HepG2 (cell line): ENCODE measurements around the gene EIF3J.

ENCODE experiments used
- GPBP1L1 ChIP-seq: sonication (generic); formaldehyde crosslinking; IDR thresholded peaks from 2 replicates; pipeline ENCODE4 v1.5.0; 2020; ENCODE audit warnings: mild to moderate bottlenecking, missing genetic modification reagents
- KDM2A ChIP-seq: sonication (generic); formaldehyde crosslinking; IDR thresholded peaks from 2 replicates; pipeline ENCODE4 v1.4.0; 2020; ENCODE audit warnings: low read depth, missing genetic modification reagents, borderline replicate concordance
- MYC ChIP-seq: sonication (generic); formaldehyde crosslinking; IDR thresholded peaks from 2 replicates; pipeline ENCODE4 v1.9.0; 2021; ENCODE audit warnings: missing genetic modification reagents, borderline replicate concordance
- NR3C1 ChIP-seq: sonication (generic); formaldehyde crosslinking; IDR thresholded peaks from 2 replicates; pipeline ENCODE4 v1.4.0; 2020; ENCODE audit warnings: missing genetic modification reagents
- POLR2A ChIP-seq, 2 experiments: IDR thresholded peaks; 2 replicates each; pipeline ENCODE4 v1.6.1; 2011; ENCODE audit warnings: low read depth in 2 of 2, low read length in 2 of 2, mild to moderate bottlenecking in 1 of 2, moderate library complexity in 1 of 2; ENCODE audit not compliant: insufficient read depth in 1 of 2
- ZNF530 ChIP-seq: sonication (generic); formaldehyde crosslinking; IDR thresholded peaks from 2 replicates; pipeline ENCODE4 v1.5.0; 2020; ENCODE audit warnings: low read depth, mild to moderate bottlenecking, missing genetic modification reagents
- ZNF609 ChIP-seq: sonication (generic); formaldehyde crosslinking; IDR thresholded peaks from 2 replicates; pipeline ENCODE4 v1.4.0; 2020; ENCODE audit warnings: mild to moderate bottlenecking, missing genetic modification reagents, borderline replicate concordance
- ZNF644 ChIP-seq: IDR thresholded peaks from 2 replicates; pipeline ENCODE4 v1.6.1; 2016; ENCODE audit warnings: low read depth
- TF ChIP-seq, protein P1 (sequence below), 2 experiments: fragments of 450-650 bp in 1 of 2; sonication (generic) in 1 of 2; formaldehyde crosslinking; IDR thresholded peaks; 2 replicates each; pipeline versions ENCODE4 v1.5.0 to v1.8.0; 2020 to 2022; ENCODE audit warnings: mild to moderate bottlenecking in 1 of 2, missing genetic modification reagents in 1 of 2
- TF ChIP-seq, protein P2 (sequence below): sonication (generic); formaldehyde crosslinking; IDR thresholded peaks from 2 replicates; pipeline ENCODE4 v1.5.0; 2020; ENCODE audit warnings: mild to moderate bottlenecking, missing genetic modification reagents

DNA sequence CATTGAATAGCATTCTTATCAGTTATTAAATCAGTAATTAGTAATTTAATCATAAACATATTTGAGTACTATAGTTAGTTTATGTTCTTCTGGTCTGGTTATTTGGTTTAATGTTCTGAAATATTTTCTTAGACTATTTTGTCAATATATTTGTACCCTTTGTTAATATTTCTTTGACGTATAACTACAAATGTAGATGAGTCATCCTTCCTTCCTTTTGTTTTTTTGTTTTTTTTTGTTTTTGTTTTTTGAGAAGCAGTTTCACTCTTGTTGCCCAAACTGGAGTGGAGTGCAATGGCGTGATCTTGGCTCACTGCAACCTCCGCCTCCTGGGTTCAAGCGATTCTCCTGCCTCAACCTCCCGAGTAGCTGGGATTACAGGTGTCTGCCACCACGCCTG is 17.4 kb upstream of the EIF3J start:
- TF ChIP-seq NR3C1 (CRISPR knock-in tag): no peak
- no peak for TF ChIP-seq GPBP1L1 (CRISPR knock-in tag)
- TF ChIP-seq, protein P1, sequence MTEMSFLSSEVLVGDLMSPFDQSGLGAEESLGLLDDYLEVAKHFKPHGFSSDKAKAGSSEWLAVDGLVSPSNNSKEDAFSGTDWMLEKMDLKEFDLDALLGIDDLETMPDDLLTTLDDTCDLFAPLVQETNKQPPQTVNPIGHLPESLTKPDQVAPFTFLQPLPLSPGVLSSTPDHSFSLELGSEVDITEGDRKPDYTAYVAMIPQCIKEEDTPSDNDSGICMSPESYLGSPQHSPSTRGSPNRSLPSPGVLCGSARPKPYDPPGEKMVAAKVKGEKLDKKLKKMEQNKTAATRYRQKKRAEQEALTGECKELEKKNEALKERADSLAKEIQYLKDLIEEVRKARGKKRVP (CRISPR knock-in tag; IDR thresholded peaks at IDR 0.05): no peak
- TF ChIP-seq KDM2A (CRISPR knock-in tag): no peak
- TF ChIP-seq, protein P2, sequence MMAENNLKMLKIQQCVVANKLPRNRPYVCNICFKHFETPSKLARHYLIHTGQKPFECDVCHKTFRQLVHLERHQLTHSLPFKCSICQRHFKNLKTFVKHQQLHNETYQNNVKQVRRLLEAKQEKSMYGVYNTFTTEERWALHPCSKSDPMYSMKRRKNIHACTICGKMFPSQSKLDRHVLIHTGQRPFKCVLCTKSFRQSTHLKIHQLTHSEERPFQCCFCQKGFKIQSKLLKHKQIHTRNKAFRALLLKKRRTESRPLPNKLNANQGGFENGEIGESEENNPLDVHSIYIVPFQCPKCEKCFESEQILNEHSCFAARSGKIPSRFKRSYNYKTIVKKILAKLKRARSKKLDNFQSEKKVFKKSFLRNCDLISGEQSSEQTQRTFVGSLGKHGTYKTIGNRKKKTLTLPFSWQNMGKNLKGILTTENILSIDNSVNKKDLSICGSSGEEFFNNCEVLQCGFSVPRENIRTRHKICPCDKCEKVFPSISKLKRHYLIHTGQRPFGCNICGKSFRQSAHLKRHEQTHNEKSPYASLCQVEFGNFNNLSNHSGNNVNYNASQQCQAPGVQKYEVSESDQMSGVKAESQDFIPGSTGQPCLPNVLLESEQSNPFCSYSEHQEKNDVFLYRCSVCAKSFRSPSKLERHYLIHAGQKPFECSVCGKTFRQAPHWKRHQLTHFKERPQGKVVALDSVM: no peak
- no peak for TF ChIP-seq ZNF644
- TF ChIP-seq ZNF530 (CRISPR knock-in tag): no peak
- no peak for TF ChIP-seq MYC (CRISPR knock-in tag)
- TF ChIP-seq ZNF609 (CRISPR knock-in tag): no peak
- TF ChIP-seq POLR2A (IDR thresholded peaks at IDR 0.05; ENCODE audit: insufficient read depth in 1 of 2, low read depth in 2 of 2, low read length in 2 of 2): no peak
